ENCODE data around the gene TDRD1. TPM values are rescaled to one million over a fixed set of nuclear protein-coding genes. Genes with fewer than 3 reads are reported as not detected.

The TDRD1 gene
- total RNA-seq, 4 donors from 2014 or later: 0.16 to 0.19 (median 0.17) TPM; not detected in 1

DNA sequence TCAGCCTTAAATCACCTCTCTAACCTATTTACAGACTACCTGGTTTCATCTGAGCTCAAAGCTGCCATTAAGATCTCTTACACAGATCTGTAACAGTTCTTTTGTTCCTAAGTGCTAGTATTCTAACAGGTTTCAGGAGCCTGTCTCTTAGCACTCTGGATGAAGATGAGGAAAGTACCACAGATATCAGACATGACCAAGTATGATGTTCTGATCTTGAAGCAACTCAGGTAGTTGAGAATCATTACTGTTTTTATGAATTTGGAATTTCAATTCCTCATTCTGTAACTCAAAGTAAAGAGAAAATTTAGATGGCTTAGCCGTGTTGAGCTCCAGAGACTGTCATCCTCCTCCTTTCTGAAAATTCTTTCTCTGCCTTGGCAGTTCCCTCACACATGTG is 36.0 kb upstream of the TDRD1 start:
- TF ChIP-seq, protein P1, sequence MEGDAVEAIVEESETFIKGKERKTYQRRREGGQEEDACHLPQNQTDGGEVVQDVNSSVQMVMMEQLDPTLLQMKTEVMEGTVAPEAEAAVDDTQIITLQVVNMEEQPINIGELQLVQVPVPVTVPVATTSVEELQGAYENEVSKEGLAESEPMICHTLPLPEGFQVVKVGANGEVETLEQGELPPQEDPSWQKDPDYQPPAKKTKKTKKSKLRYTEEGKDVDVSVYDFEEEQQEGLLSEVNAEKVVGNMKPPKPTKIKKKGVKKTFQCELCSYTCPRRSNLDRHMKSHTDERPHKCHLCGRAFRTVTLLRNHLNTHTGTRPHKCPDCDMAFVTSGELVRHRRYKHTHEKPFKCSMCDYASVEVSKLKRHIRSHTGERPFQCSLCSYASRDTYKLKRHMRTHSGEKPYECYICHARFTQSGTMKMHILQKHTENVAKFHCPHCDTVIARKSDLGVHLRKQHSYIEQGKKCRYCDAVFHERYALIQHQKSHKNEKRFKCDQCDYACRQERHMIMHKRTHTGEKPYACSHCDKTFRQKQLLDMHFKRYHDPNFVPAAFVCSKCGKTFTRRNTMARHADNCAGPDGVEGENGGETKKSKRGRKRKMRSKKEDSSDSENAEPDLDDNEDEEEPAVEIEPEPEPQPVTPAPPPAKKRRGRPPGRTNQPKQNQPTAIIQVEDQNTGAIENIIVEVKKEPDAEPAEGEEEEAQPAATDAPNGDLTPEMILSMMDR (IDR thresholded peaks at IDR 0.05; ENCODE audit: low read depth): no peak

- TF ChIP-seq, protein P1 (IDR thresholded peaks at IDR 0.05; ENCODE audit: low read depth): no peak
Measured at GRCh38 chr10:114151486-114151885, 27.7 kb upstream of the TDRD1 start.

GRCh38 chr10:114151892-114152291 is 27.3 kb upstream of the TDRD1 start:
- TF ChIP-seq, protein P1 (IDR thresholded peaks at IDR 0.05; ENCODE audit: low read depth): no peak

DNA sequence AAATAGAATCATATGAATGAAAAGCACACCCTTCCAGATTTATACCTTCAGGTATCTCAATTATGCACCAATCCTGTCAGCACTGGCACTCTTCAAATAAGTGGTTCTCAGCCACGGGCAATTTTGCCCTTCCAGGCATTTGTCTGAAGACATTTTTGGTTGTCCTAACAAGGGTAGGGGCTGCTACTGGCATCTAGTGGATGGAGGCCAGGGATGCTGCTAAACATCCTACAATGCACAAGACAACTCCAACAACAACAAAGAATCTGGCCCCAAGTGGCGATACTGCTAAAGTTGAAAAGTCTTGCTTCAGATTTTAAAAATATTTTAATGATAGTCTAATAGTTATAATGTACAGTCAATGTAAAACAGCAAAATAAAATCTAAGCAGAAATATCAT is 21.2 kb upstream of the TDRD1 start:
- TF ChIP-seq, protein P1 (IDR thresholded peaks at IDR 0.05; ENCODE audit: low read depth): no peak

DNA sequence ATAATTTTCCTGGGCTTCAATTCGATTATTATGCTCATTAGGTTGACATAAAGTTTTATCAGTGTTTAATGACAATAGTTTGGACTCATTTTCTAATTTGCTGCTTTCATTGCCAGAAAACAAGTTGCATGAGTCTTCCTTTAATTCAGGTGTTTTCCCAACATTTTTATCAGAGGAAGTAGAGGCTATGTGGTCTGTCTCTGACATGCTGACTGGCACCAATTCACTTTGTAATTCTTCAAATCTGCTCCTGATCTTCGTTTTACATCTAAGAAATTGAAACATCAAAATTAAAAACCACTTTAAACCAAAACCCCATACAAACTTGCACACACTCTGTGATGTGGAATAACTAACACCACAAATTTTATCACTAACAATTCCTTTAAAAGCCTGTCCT is 16.1 kb upstream of the TDRD1 start:
- TF ChIP-seq, protein P1 (IDR thresholded peaks at IDR 0.05; ENCODE audit: low read depth): no peak

DNA sequence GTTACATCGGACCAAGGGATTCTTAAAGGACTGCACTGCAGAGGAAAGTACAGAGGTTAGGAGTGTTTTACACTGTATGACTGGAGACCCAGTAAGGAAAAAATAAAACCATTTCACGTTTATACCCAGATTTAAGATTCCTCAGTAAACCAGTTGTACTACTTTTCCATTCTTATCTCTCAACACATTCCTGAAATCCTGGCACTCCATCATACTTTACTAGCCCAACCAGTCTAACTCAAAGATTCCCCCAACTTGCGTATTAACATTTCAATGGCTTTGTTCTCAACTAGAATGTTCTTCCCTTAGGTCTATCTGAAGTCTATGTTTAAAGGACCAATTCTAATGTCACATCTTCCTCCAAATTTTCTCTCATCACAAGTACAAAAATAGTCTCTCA is 13.1 kb upstream of the TDRD1 start:
- TF ChIP-seq, protein P1 (IDR thresholded peaks at IDR 0.05; ENCODE audit: low read depth): no peak

- TF ChIP-seq, protein P1 (IDR thresholded peaks at IDR 0.05; ENCODE audit: low read depth): no peak
Measured at GRCh38 chr10:114166494-114166893, 12.7 kb upstream of the TDRD1 start.

Measured in subcutaneous adipose tissue (tissue), 4 donors.